K562 (cell line): ENCODE results near the gene PTCH2. TPM values are rescaled to one million over a fixed set of nuclear protein-coding genes. Genes with fewer than 3 reads are reported as not detected.

Experiments used
- ATAC-seq: fragments of 200-7000 bp; cut with Tn5 transposase; 3 replicates; pipeline ENCODE4 v1.9.1; 2020; ENCODE audit warnings: moderate library complexity
- BruUV-seq: library from RNA; stranded (reverse); fragments of 400-500 nt; replicated peaks from 2 replicates; lab custom pipeline; 2021; lab: Mats Ljungman, UMichigan
- CTCF ChIA-PET: fragments of 300-600 bp; formaldehyde crosslinking; extraction: SDS; loops from one replicate; lab custom pipeline; 2021; ENCODE audit warnings: low intra/inter-chr PET ratio; lab: Yijun Ruan, JAX
- POLR2A ChIA-PET: fragments of 300-600, 350-650 bp; sonication (Branson Sonifier 250); formaldehyde crosslinking; extraction: SDS; loops from one replicate; lab custom pipeline; 2021; ENCODE audit warnings: antibody characterized with exemption, inconsistent platforms; lab: Yijun Ruan, JAX
- DNase-seq, 4 experiments: peaks; one replicate each; pipeline versions ENCODE4 v3.0.0 to v3.0.0-alpha.2; 2011 to 2018; ENCODE audit warnings: low spot score in 3 of 4, mixed read lengths in 3 of 4; ENCODE audit errors: extremely low read depth in 1 of 4
- FAIRE-seq: peaks from 2 replicates; lab custom pipeline; 2011; peaks lifted over from hg19 to GRCh38; lab: Jason Lieb, UNC
- H2AFZ ChIP-seq: 2 replicates; pipeline ENCODE4 v1.6.0; 2011; ENCODE audit warnings: low read depth, low read length, control low read depth, inconsistent platforms
- H3K27ac ChIP-seq: fragments of 200-600 bp; 3 replicates; pipeline ENCODE4 v1.8.0; 2011; ENCODE audit warnings: low read depth, mild to moderate bottlenecking, control low read depth, inconsistent platforms, low read length, moderate library complexity, mixed read lengths; ENCODE audit errors: extremely low read depth
- H3K27me3 ChIP-seq, 2 experiments: fragments of 300-600 bp in 1 of 2; 2 replicates in 1 of 2; 3 replicates in 1 of 2; pipeline versions ENCODE4 v1.6.0 to v1.8.0; 2011; ENCODE audit warnings: inconsistent platforms in 2 of 2, low read length in 2 of 2, mild to moderate bottlenecking in 1 of 2, mixed read lengths in 1 of 2, moderate library complexity in 1 of 2; ENCODE audit not compliant: control insufficient read depth in 2 of 2, insufficient read depth in 2 of 2
- H3K36me3 ChIP-seq: fragments of 300-600 bp; 3 replicates; pipeline ENCODE4 v1.8.0; 2011; ENCODE audit warnings: mild to moderate bottlenecking, low read length, inconsistent platforms; ENCODE audit not compliant: control insufficient read depth, insufficient read depth
- H3K4me1 ChIP-seq, 2 experiments: fragments of 200-600 bp in 1 of 2; replicated peaks in 1 of 2; 2 replicates in 1 of 2; 3 replicates in 1 of 2; pipeline versions ENCODE4 v1.5.1 to v1.8.0; 2011; ENCODE audit warnings: inconsistent platforms in 2 of 2, low read length in 2 of 2, mild to moderate bottlenecking in 1 of 2, mixed read lengths in 1 of 2, moderate library complexity in 1 of 2; ENCODE audit not compliant: control insufficient read depth in 2 of 2, insufficient read depth in 2 of 2
- H3K4me2 ChIP-seq: 2 replicates; pipeline ENCODE4 v1.6.1; 2011; ENCODE audit warnings: low read length, control low read depth, inconsistent platforms, mixed read lengths; ENCODE audit not compliant: insufficient read depth
- H3K4me3 ChIP-seq: fragments of 200-600 bp; sonication (generic), shearing (Covaris generic); 2 replicates; pipeline ENCODE4 v1.5.1; 2016; ENCODE audit warnings: control low read depth, inconsistent platforms
- H3K79me2 ChIP-seq: fragments of 200-600 bp; 3 replicates; pipeline ENCODE4 v1.8.0; 2011; ENCODE audit warnings: low read length, inconsistent platforms; ENCODE audit not compliant: control insufficient read depth, insufficient read depth
- H3K9ac ChIP-seq, 2 experiments: 2 replicates each; pipeline versions ENCODE4 v1.6.0 to v1.6.1; 2011; ENCODE audit warnings: low read depth in 2 of 2, low read length in 2 of 2, control low read depth in 1 of 2, inconsistent platforms in 1 of 2, mild to moderate bottlenecking in 1 of 2, mixed read lengths in 1 of 2; ENCODE audit not compliant: insufficient read depth in 1 of 2
- H3K9me1 ChIP-seq: one replicate; pipeline ENCODE4 v1.6.0; 2011; ENCODE audit warnings: inconsistent platforms, mild to moderate bottlenecking, low read length, moderate library complexity; ENCODE audit not compliant: control insufficient read depth, insufficient read depth
- H3K9me3 ChIP-seq: replicated peaks from 2 replicates; pipeline ENCODE4 v1.5.1; 2011; ENCODE audit warnings: low read depth, low read length, inconsistent platforms; ENCODE audit not compliant: control insufficient read depth, insufficient read depth
- H4K20me1 ChIP-seq: replicated peaks from 2 replicates; pipeline ENCODE4 v1.6.1; 2011; ENCODE audit warnings: low read length, inconsistent platforms, mixed read lengths; ENCODE audit not compliant: control insufficient read depth, insufficient read depth
- BMI1 ChIP-seq: fragments of 150-350 bp; IDR thresholded peaks from 2 replicates; pipeline ENCODE4 v1.6.1; 2014; ENCODE audit warnings: low read length
- CBFA2T3 ChIP-seq: fragments of 450-650 bp; IDR thresholded peaks from 2 replicates; pipeline ENCODE4 v1.6.1; 2017
- EP400 ChIP-seq: fragments of 450-650 bp; IDR thresholded peaks from 2 replicates; pipeline ENCODE4 v1.6.1; 2017; ENCODE audit warnings: antibody characterized with exemption, mild to moderate bottlenecking, moderate library complexity
- FOXJ3 ChIP-seq: sonication (generic); formaldehyde crosslinking; IDR thresholded peaks from 2 replicates; pipeline ENCODE4 v1.4.0; 2020; ENCODE audit warnings: mild to moderate bottlenecking, missing genetic modification reagents
- GATAD2A ChIP-seq: fragments of 450-650 bp; IDR thresholded peaks from 2 replicates; pipeline ENCODE4 v1.6.1; 2017
- HNRNPL ChIP-seq: fragments of 200-400 bp; formaldehyde crosslinking; IDR thresholded peaks from 2 replicates; pipeline ENCODE4 v1.6.1; 2017; ENCODE audit warnings: low read depth, mild to moderate bottlenecking, low read length
- JUND ChIP-seq, 2 experiments: IDR thresholded peaks; 2 replicates in 1 of 2; 3 replicates in 1 of 2; pipeline ENCODE4 v1.6.1; 2011; ENCODE audit warnings: borderline replicate concordance in 2 of 2, low read depth in 2 of 2, low read length in 2 of 2, improper control_type of control experiment in 1 of 2, missing biosample characterization in 1 of 2, missing genetic modification characterization in 1 of 2, missing genetic modification reagents in 1 of 2
- KDM1A ChIP-seq, 2 experiments: fragments of 450-650 bp; IDR thresholded peaks; 2 replicates each; pipeline ENCODE4 v1.6.1; 2016; ENCODE audit warnings: mild to moderate bottlenecking in 2 of 2
- MEIS2 ChIP-seq: fragments of 450-650 bp; IDR thresholded peaks from 2 replicates; pipeline ENCODE4 v1.6.1; 2014; ENCODE audit warnings: mild to moderate bottlenecking; ENCODE audit not compliant: partially characterized antibody
- MXD1 ChIP-seq: fragments of 250-450 bp; sonication (Bioruptor Pico); IDR thresholded peaks from 2 replicates; pipeline ENCODE4 v1.8.0; 2021; ENCODE audit warnings: borderline replicate concordance, mild to moderate bottlenecking, moderate library complexity; ENCODE audit not compliant: poor library complexity, severe bottlenecking
- MYC ChIP-seq, 2 experiments: fragments of 250-450 bp in 1 of 2; sonication (Bioruptor Pico) in 1 of 2; IDR thresholded peaks; 2 replicates each; pipeline versions ENCODE4 v1.5.1 to v1.6.1; 2012 to 2021; ENCODE audit warnings: low read depth in 2 of 2, borderline replicate concordance in 1 of 2, improper control_type of control experiment in 1 of 2, low read length in 1 of 2, mild to moderate bottlenecking in 1 of 2, moderate library complexity in 1 of 2
- PBX2 ChIP-seq, 2 experiments: IDR thresholded peaks in 1 of 2; conservative IDR thresholded peaks in 1 of 2; 2 replicates each; pipeline ENCODE4 v1.6.1; 2016; ENCODE audit warnings: low read depth in 2 of 2, mild to moderate bottlenecking in 1 of 2, missing compliant biosample characterization in 1 of 2, missing genetic modification characterization in 1 of 2, moderate library complexity in 1 of 2
- PPARD ChIP-seq: fragments of 250-450 bp; sonication (Bioruptor Pico); IDR thresholded peaks from 2 replicates; pipeline ENCODE4 v1.8.0; 2022; ENCODE audit warnings: inconsistent platforms, mild to moderate bottlenecking, moderate library complexity
- TARDBP ChIP-seq: fragments of 450-650 bp; IDR thresholded peaks from 2 replicates; pipeline ENCODE4 v1.6.1; 2016
- XRCC3 ChIP-seq: fragments of 450-650 bp; IDR thresholded peaks from 2 replicates; pipeline ENCODE4 v1.6.1; 2017; ENCODE audit warnings: mild to moderate bottlenecking, moderate library complexity
- YBX1 ChIP-seq: fragments of 450-650 bp; IDR thresholded peaks from 2 replicates; pipeline ENCODE4 v1.7.1; 2016; ENCODE audit warnings: mild to moderate bottlenecking
- ZNF124 ChIP-seq: sonication (generic); formaldehyde crosslinking; IDR thresholded peaks from 2 replicates; pipeline ENCODE4 v1.8.1; 2022; ENCODE audit warnings: missing genetic modification reagents
- WGBS: fragments of 100-300 bp; shearing (Covaris generic); methylation state at CpG from one replicate; pipeline ENCODE4 v1.1.6; 2016; ENCODE audit warnings: low coverage, mixed read lengths; ENCODE audit not compliant: insufficient coverage; ENCODE audit errors: missing lambda C conversion rate; 5-methylcytosine and 5-hydroxymethylcytosine counted together
- in situ Hi-C: fragments of 300-500 bp; cut with MboI; formaldehyde crosslinking; loops from 4 replicates; pipeline ENCODE4 v1.15.0; 2018; ENCODE audit warnings: inconsistent platforms, mixed read lengths
- intact Hi-C: fragments of 100-400 bp; cut with micrococcal nuclease; formaldehyde crosslinking; loops from 2 replicates; pipeline ENCODE4 v1.14.2; 2022
- polyA plus RNA-seq, 8 experiments: library from polyadenylated mRNA; depleted of rRNA in 4 of 8; stranded (reverse) in 5 of 8; unstranded in 3 of 8; fragments of >200 nt; fragmentation: Nextera tagmentation in 2 of 8; fragmentation: Illumina TruSeq in 1 of 8; extraction: Ambion mirVana in 2 of 8; extraction: Trizol in 1 of 8; gene quantifications; 2 replicates each; pipeline versions ENCODE4 v1.2.1 to v1.2.3, GENCODE V29; 2011 to 2014; ENCODE audit warnings: inconsistent platforms in 1 of 8, missing spikeins in 1 of 8
- total RNA-seq, 7 experiments: library from RNA; depleted of rRNA in 6 of 7; stranded (reverse); fragments of >200 nt in 6 of 7; fragmentation: Illumina TruSeq in 2 of 7; extraction: Trizol in 2 of 7; gene quantifications; 2 replicates each; pipeline versions ENCODE4 v1.2.1 to v1.2.3, GENCODE V29; 2011 to 2021; ENCODE audit warnings: low replicate concordance in 1 of 7

Gene PTCH2
- total and polyA plus RNA-seq, 9 of the 15 experiments (the other 6 are each of a cell fraction or from before 2014, with no cell fraction given): 0.15 to 27.3 (median 0.48) TPM; not detected in 1

- H3K79me2 ChIP-seq: no peaks in the 10 kb centered on the region
- H3K4me2 ChIP-seq: no peak overlapping the region
- POLR2A ChIA-PET: interaction anchor here (0.6 to 2.2 kb wide), 5 partner anchors 11 to 66 kb away, joined by 3 to 15 read pairs (median 5); no protein-coding TSS in a partner anchor
- H3K9ac ChIP-seq: no peak overlapping the region
- H3K9me1 ChIP-seq: no peaks in the 10 kb centered on the region
- TF ChIP-seq YBX1 (no peak), PPARD (CRISPR knock-in tag) (no peak), KDM1A (IDR thresholded peaks at IDR 0.05) (no peak), PBX2 (CRISPR knock-in tag; IDR thresholded peaks at IDR 0.05; ENCODE audit: low read depth) (no peak), PBX2 (tag; conservative IDR thresholded peaks at IDR 0.05; ENCODE audit: low read depth) (no peak), HNRNPL (no peak), MEIS2 (no peak), ZNF124 (CRISPR knock-in tag) (no peak), CBFA2T3 (no peak), XRCC3 (no peak), JUND (IDR thresholded peaks at IDR 0.05; ENCODE audit: borderline replicate concordance, low read depth, low read length) (no peak), JUND (tag; IDR thresholded peaks at IDR 0.05; ENCODE audit: borderline replicate concordance, low read depth, low read length) (no peak), GATAD2A (no peak), FOXJ3 (CRISPR knock-in tag) (no peak), TARDBP (no peak), MYC (IDR thresholded peaks at IDR 0.05; ENCODE audit: low read depth, low read length) (no peak), MYC (CRISPR knock-in tag; IDR thresholded peaks at IDR 0.05; ENCODE audit: borderline replicate concordance, low read depth) (no peak), BMI1 (no peak), MXD1 (no peak), EP400 (no peak)
- no peak overlapping the region for H2AFZ ChIP-seq
- 86% methylated on average over 2 of the region's 2 CpGs for WGBS
- peaks cover 78% of the 10 kb centered on the region for H3K36me3 ChIP-seq
- CTCF ChIA-PET: no interaction called here
- in situ Hi-C loops: no loop called here
- H4K20me1 ChIP-seq: no peaks in the 10 kb centered on the region
- no TSS peak for BruUV-seq
- no peaks in the 10 kb centered on the region for H3K27me3 ChIP-seq
- H3K9me3 ChIP-seq: peaks cover 13% of the 10 kb centered on the region
- H3K4me1 ChIP-seq: 0 out of 5 replicates have a peak, but pooled peaks cover 0 to under 1% of the 10 kb centered on the region in 2 experiments
- H3K27ac ChIP-seq: no peak overlapping the region
- ATAC-seq (no peak), FAIRE-seq (no peak), DNase-seq (no peak)
- H3K4me3 ChIP-seq: no peak overlapping the region
- intact Hi-C loops: no loop called here
Measured at GRCh38 chr1:44884746-44885145, 41.7 kb upstream of the PTCH2 start.
